ENCODE results near the gene ARGFX. TPM values are rescaled to one million over a fixed set of nuclear protein-coding genes. Genes with fewer than 3 reads are reported as not detected.
"Not testable (repeated sequence)": the region's sequence is repeated elsewhere in the genome, so short reads cannot be mapped to it uniquely, and the experiment has no call there.

The ARGFX gene
- polyA plus RNA-seq (ENCODE audit: insufficient read length in 3 of 3) = not detected
- long read RNA-seq, donor 1 = 0 reads
- long read RNA-seq, donor 2 = 0 reads
- long read RNA-seq, donor 3 = 0 reads
- long read RNA-seq, donor 4 = 0 reads
- long read RNA-seq, donor 5 = 0 reads
- long read RNA-seq, donor 6 = 0 reads
- long read RNA-seq, donor 7 = 0 reads
- long read RNA-seq, donor 8 = 0 reads
- long read RNA-seq, donor 9 = 0 reads
- long read RNA-seq, donor 10 = 0 reads
- long read RNA-seq, donor 11 = 0 reads
- long read RNA-seq, donor 12 = 0 reads
- long read RNA-seq, donor 13 = 0 reads
- long read RNA-seq, donor 14 = 0 reads
- long read RNA-seq, donor 15 = 0 reads
- long read RNA-seq, donor 16 = 0 reads

DNA sequence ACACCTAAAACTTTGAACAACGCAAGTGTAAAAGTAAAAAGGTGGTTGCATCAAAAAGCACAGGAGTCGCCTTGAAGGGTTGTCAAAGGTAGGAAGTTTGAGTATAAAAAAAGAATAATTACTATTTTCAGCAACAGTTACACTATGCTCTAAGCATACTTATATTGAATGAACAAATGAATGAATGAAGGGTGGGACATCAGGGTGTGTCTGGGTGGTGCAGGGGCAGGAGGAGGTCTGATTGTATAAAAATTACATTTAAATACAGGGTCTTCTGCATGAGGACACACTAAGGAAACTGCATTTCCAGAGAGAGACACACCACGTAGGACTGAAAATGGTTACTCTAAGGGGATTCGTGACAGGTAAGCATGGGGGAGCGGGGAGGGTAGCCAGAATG, at the start of gene ARGFX:
ARGFX (plus strand) TSS at position 301 of the 400 bp plus-strand sequence. CDS start 2,765 bp downstream, outside the sequence.
- no peak for DNase-seq

DNA sequence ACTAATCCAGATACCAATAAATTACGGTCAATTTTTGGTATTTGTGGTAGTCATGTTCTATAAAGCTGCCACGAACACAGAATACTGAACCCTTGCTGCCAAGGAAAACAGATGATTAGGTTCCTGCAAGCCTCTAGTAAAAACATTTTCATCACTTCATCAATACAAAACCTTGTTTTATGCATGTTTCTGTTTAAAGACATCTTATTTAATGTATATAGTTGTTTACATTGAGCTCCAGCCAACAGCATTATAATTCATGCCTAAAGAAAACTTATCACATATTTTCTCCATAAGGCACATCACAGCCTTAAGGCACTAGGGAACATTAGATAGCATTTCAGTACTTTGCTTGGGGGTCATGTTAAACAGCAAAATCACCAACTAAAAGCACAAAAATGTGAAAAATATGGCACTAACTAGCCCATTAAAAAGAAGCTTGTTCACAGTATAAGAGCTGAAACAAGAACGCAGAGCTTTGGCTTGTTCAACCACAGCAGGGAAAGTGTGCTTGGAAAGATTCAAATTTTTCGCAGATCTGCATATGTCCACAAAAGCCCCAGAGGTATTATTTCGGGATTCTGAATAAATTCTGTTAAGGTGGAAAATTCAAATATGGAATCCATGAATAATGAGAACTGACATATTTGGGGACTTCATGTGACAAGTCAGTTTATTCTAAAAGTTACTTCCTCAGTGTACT, 49.6 kb upstream of the ARGFX start:
- no peak for DNase-seq

- no peak for DNase-seq
Measured at GRCh38 chr3:121520510-121520909, 47.2 kb upstream of the ARGFX start.

DNA sequence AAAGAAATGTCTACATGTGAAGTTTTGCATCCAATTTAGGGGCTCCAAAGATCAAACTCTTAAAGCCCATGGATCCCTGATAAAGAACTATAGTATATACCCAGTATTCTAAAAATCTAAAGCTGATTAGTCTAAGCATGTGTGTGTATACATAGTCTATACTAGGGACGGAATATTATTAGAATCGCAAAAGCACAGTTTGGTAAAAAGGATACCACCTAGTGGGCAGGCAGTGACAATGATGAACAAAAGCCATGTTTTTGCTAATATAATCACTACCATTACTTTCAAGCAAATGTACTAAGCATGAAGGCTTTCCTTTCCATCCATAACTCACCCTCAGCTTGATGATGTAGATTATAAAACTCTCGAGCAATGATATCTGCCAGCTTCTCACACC, 38.4 kb upstream of the ARGFX start:
- DNase-seq = no peak

DNA sequence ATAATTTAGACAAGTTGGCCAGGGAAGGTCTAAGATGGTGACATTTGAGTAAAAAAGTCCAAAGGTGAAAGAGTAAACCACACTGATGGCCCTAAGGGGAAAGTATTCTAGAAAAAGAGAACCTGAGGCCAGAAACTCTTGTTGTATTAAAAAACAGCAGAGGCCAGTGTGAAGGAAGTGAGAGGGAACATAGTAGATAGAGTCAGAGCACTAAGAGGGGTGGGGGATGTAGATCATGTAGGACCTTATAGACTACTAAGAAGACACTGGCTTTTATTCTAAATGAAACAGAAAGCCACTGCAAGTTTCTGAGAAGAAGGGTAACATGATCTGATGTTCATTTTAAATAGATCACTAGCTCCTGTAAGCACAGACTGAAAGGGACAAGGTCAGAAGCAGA, 36.5 kb upstream of the ARGFX start:
- DNase-seq = no peak

DNA sequence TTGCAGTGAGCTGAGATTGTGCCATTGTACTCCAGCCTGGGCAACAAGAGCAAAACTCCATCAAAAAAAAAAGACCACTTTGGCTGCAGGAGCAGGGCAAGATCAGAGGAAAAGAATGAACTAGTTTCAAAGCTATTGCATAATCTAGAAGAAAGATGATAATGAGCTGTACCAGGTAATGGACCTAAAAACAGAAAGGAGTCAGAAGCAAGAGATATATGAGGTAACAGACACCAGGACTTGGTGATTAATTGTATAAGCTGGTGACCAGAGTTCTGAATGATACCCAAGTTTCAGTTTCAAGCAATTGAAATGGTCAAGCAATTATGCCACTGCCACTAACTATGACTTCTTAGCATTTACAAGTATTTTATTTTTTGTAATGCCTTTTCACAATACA, 24.8 kb upstream of the ARGFX start:
- no peak for DNase-seq

DNA sequence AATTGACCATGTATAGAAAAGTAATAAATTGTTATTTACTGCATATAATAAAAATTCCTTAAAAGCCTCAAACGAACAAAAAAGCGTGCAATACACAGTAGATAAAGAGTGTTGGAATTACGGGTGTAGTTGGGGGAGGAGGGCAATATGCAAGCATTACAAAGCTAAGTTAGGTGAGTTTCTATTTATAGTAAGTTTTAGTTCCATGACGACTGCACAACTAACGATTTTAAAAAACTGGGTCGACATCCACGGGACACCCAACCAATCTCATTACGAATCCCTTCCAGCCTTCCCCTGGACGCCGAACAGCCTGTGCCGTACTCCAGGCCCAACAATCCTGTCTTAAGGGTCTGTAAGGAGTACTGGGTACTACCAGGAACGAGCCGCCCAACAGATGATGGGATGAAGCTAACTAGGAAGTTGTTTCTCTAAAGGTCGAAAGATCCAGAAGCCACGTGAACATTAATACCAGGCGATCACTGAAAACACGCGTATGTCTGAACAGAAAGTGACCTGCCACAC, 22.6 kb upstream of the ARGFX start:
- DNase-seq = no peak

DNA sequence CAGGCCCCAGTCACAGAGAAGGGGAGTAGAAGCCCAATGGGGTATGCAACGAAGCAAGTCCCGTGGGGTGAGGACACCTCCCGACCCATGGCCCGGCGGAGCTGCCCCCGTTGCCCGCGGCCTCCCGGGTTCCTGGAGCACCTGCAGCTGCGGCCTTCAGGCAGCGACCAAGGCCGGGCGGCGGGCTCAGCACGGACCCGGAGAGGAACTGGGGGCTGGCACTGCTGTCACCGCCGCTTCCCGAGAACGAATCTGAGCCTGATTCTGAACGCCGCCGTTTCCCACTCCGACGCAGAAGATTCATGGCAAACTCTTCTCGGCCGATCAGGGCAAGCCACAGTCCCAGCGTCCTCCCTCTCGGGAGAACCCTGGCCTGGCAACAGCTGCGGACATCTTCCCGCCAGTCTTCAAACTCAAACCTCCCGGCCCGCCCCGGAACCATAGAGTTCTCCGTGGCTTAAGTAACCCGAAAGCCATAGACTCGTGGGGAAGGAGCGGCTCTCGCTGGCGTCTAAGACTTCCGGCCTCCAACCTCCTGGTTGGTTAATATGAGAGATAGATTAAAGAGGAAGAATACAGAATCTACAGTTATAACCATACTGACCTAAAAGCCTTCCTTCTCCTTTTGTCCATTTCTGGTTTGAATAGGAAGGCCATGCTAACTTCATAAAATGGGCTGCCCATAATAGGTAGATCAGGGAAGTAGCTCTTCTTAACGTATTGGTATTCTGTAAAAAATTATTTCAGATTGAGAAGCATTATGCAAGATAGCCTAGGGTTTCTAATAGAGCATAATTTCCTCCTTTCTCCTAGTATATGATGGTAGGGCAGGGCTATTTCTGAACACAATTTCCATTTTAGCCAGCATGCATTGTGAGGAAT, 21.9 kb upstream of the ARGFX start, which contains the start of gene POLQ:
POLQ (minus strand) TSS at position 415 of the 882 bp plus-strand sequence; CDS start at position 304, 111 bp downstream.
- DNase-seq = peak; percentile 94

DNA sequence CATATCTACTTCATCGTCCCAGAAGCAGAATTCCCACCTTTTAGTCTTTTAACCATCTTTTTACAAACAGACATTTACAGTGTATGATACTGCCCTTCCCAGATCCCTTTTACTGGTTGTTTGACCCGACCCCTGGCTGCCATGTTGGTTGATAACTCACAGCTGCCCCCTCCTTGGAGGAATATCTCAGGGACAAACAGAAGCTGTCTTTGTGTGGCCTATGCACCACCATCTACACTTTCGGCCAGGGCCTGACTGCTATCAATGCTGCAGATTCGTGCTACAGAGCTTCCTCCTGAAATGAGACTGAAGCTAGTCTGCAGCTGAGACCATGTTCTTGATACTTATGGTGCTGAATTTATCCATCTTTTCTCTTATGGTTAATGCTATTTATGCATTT, 15.4 kb upstream of the ARGFX start:
- no peak for DNase-seq

DNA sequence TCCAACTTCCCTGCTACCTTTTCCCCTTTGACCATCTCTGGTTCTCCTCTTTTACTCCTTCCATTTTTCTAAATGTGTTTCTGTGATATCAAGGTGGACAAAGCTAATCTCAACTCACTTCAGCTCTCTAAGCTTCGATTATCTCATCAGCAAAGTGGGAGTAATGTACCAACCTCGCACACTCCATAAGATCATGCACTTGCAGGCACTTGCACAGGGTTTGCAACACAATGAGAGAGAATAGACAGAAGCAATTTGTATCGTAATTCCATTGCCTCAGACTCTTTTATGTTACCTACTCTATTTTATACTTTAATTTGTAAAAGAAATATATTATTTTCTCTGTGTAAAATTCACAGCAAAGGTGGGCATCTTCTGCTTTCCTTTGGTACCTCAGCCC, 15.0 kb upstream of the ARGFX start:
- DNase-seq = no peak

GRCh38 chr3:121557426-121557934, 10.3 kb upstream of the ARGFX start:
- no peak for DNase-seq

DNA sequence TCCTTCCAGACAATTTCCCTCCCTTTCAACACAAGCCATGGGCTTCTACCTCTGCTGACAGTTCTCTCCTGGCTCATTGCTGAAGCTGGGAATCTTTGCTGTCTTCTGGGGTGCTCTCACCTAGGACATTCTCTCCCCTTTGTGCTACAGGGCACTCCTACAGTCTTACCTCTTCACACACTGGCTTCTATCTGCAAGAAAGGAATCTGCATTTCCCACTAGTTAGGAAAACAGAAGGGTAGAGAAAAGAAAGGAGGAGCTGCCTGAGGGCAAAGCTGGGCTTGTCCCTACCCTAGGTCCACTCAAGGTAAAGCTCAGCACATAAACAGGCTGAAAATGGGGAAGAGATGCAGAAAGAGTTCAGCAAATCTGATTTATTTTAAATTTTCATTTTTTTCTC, 5.6 kb upstream of the ARGFX start:
- no peak for DNase-seq

GRCh38 chr3:121566773-121567172, 976 bp upstream of the ARGFX start:
- no peak for DNase-seq

DNA sequence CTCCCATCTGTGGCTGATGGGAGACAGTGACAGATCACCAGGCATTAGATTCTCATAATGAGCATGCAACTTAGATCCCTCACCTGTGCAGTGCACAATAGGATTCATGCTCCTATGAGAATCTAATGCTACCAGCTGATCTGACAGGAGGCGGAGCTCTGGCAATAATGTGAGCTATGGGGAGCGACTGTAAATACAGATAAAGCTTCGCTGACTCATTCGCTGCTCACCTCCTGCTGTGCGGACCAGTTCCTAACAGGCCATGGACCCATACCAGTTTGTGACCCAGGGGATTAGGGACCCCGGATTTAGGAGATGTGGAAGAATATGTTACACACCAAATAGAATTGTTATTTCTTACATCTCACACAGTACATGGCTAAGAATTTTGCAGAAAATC, 6.7 kb downstream of the ARGFX start:
- no peak for DNase-seq

- DNase-seq = no peak
Measured at GRCh38 chr3:121581691-121582090, 13.9 kb downstream of the ARGFX start.

DNA sequence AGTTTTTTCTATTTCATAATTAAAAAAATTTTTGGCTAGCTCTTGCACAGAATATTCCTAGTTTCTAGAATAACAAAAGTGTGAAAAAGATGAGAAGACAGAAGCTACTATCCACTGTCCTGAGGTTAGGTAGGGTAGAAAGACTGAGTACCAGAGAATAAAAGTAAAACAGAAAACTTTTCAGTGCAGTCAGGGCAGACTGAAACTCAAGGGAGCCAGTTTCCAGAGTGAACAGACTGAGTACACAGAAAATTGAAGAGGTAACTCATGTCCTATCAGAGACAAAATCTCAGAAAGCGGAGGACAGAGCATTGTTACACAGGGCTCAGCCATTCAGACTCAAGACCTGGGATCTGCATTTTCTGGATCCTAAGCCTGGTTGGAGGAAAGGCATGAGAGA, 16.7 kb downstream of the ARGFX start:
- DNase-seq = no peak

- DNase-seq = no peak
Measured at GRCh38 chr3:121592856-121593702, 25.3 kb downstream of the ARGFX start, which contains the start of gene FBXO40. FBXO40 (plus strand) TSS chr3:121593379; CDS start chr3:121620576, 27,197 bp downstream.

GRCh38 chr3:121593806-121594205, 26.1 kb downstream of the ARGFX start:
- not testable (repeated sequence) for DNase-seq

- no peak for DNase-seq
Measured at GRCh38 chr3:121594850-121595249, 27.1 kb downstream of the ARGFX start.

DNA sequence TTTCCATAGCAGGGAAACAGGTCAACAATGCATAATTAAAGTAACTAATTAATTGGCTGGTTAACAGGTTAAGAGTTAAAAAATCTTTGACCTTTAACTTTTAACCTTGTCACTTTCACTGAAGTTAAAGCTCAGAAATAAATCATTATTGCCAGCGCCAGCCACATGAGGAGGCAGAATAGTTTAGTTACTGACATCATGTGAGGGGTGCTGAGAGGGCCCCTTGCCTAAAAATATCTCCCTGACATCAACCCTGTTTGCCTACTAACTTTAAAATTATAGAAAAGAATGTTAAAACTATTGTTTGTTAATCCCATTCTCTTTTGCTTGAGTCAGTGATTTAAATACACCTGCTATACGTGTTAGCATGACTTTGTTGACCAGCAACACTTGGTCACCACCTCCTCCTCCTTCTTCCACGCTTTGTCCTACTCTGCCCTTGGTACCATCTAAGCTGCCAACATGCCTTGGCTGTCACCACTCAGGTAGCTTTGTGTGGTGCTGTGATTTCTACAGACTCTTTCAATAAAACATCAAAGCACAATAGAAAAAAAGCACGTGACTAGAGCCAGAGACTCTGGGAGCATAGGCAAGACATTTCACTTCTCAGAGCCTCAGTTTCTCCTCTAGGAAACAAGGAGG, 28.1 kb downstream of the ARGFX start:
- DNase-seq = no peak
